Naive thymus-derived CD4-positive, alpha-beta T cell (primary cell): ENCODE data around the gene EVA1B. TPM values are rescaled to one million over a fixed set of nuclear protein-coding genes. Genes with fewer than 3 reads are reported as not detected.

ENCODE experiments used
- ATAC-seq: fragments of 150-1000 bp; cut with Tn5 transposase; 2 replicates; pipeline ENCODE4 v1.10.0; 2021; ENCODE audit warnings: mild to moderate bottlenecking, moderate library complexity
- CTCF ChIA-PET: fragments of 350-600 bp; sonication (Branson Sonifier 250); formaldehyde crosslinking; loops from one replicate; lab custom pipeline; 2021; ENCODE audit warnings: antibody characterized with exemption; lab: Charles Lee
- POLR2A ChIA-PET: fragments of 350-600 bp; sonication (Branson Sonifier 250); formaldehyde crosslinking; loops from one replicate; lab custom pipeline; 2021; ENCODE audit warnings: antibody characterized with exemption, inconsistent platforms; lab: Charles Lee
- DNase-seq, 9 donors: peaks; one replicate each; pipeline versions ENCODE4 v3.0.0 to v3.0.0-alpha.2; 2020 to 2022; ENCODE audit warnings: mixed read lengths in 1 of 9
- H3K27ac ChIP-seq: one replicate; pipeline ENCODE4 v1.7.0; 2013; ENCODE audit warnings: mild to moderate bottlenecking, low read depth, low read length, moderate library complexity
- H3K27me3 ChIP-seq, 2 donors: one replicate each; pipeline ENCODE4 v1.7.0; 2013; ENCODE audit warnings: low read length in 2 of 2, mild to moderate bottlenecking in 2 of 2, moderate library complexity in 2 of 2; ENCODE audit not compliant: control insufficient read depth in 2 of 2, insufficient read depth in 2 of 2
- H3K36me3 ChIP-seq, 3 experiments: 1 replicate in 2 of 3; 2 replicates in 1 of 3; pipeline ENCODE4 v1.7.0; 2013; ENCODE audit warnings: low read length in 3 of 3, mild to moderate bottlenecking in 3 of 3, moderate library complexity in 1 of 3; ENCODE audit not compliant: insufficient read depth in 3 of 3, control insufficient read depth in 2 of 3
- H3K4me1 ChIP-seq, 2 donors: one replicate each; pipeline ENCODE4 v1.7.0; 2013; ENCODE audit warnings: low read length in 2 of 2, mild to moderate bottlenecking in 2 of 2, moderate library complexity in 1 of 2; ENCODE audit not compliant: control insufficient read depth in 2 of 2, insufficient read depth in 2 of 2
- H3K4me3 ChIP-seq: 2 replicates; pipeline ENCODE4 v1.7.0; 2013; ENCODE audit warnings: mild to moderate bottlenecking, low read length
- H3K9me3 ChIP-seq, 3 experiments: 1 replicate in 2 of 3; 2 replicates in 1 of 3; pipeline ENCODE4 v1.7.0; 2013; ENCODE audit warnings: low read length in 3 of 3; ENCODE audit not compliant: control insufficient read depth in 2 of 3
- H3K27ac Mint-ChIP-seq, 9 donors: one replicate each; pipeline ENCODE4 v1.8.0; 2020 to 2022; ENCODE audit warnings: mixed read lengths in 9 of 9, mild to moderate bottlenecking in 8 of 9, moderate library complexity in 5 of 9, inconsistent platforms in 2 of 9
- H3K27me3 Mint-ChIP-seq, 5 donors: one replicate each; pipeline ENCODE4 v1.8.0; 2021 to 2022; ENCODE audit warnings: mixed read lengths in 5 of 5, mild to moderate bottlenecking in 1 of 5
- H3K36me3 Mint-ChIP-seq, 5 donors: one replicate each; pipeline ENCODE4 v1.8.0; 2020 to 2022; ENCODE audit warnings: mixed read lengths in 5 of 5, mild to moderate bottlenecking in 3 of 5, inconsistent platforms in 1 of 5
- H3K4me1 Mint-ChIP-seq, 7 donors: one replicate each; pipeline ENCODE4 v1.8.0; 2020 to 2022; ENCODE audit warnings: mixed read lengths in 7 of 7, mild to moderate bottlenecking in 3 of 7, inconsistent platforms in 1 of 7
- H3K4me3 Mint-ChIP-seq, 10 donors: one replicate each; pipeline ENCODE4 v1.8.0; 2020 to 2022; ENCODE audit warnings: mild to moderate bottlenecking in 10 of 10, mixed read lengths in 10 of 10, moderate library complexity in 6 of 10, inconsistent platforms in 2 of 10
- H3K9me3 Mint-ChIP-seq, 11 donors: one replicate each; pipeline ENCODE4 v1.8.0; 2020 to 2022; ENCODE audit warnings: mixed read lengths in 11 of 11, mild to moderate bottlenecking in 4 of 11, inconsistent platforms in 1 of 11, moderate library complexity in 1 of 11
- intact Hi-C, 2 donors: fragments of 100-400 bp; cut with micrococcal nuclease; formaldehyde crosslinking; loops; one replicate each; pipeline ENCODE4 v1.15.1; 2023
- polyA plus RNA-seq, 2 donors: library from polyadenylated mRNA; unstranded; fragments of 300-500 nt; fragmentation: Illumina TruSeq; gene quantifications; one replicate each; pipeline ENCODE4 v1.2.3, GENCODE V29; 2021
- total RNA-seq, 6 experiments: library from RNA in 5 of 6; stranded (reverse) in 5 of 6; gene quantifications; 1 replicate in 5 of 6; 2 replicates in 1 of 6; pipeline ENCODE4 v1.2.3 and lab custom pipeline; 2021 to 2026

EVA1B gene
- total and polyA plus RNA-seq, 7 experiments from 2014 or later = 0.43 to 12.5 (median 1.5) TPM

GRCh38 chr1:36343651-36344394, 20.4 kb upstream of the EVA1B start:
- Histone ChIP-seq H3K36me3 (peaks cover 6 to 79% (median 16%) of the 10 kb centered on the region in 3 experiments), H3K27ac (no peak overlapping the region), H3K9me3 (no peaks in the 10 kb centered on the region), H3K4me1 (peaks cover 0 to 8% of the 10 kb centered on the region in 2 donors), H3K4me3 (no peak overlapping the region), H3K27me3 (no peaks in the 10 kb centered on the region)
- DNase-seq (no peak), ATAC-seq (no peak)
- Mint-ChIP-seq H3K9me3 (no peaks in the 10 kb centered on the region), H3K27me3 (no peaks in the 10 kb centered on the region), H3K27ac (peak overlapping the region in 3 of 9 donors; percentile 19 to 67 (median 61)), H3K4me1 (peaks cover 0 to 39% (median 19%) of the 10 kb centered on the region in 7 donors), H3K36me3 (peaks cover 0 to 50% (median 15%) of the 10 kb centered on the region in 5 donors), H3K4me3 (no peak overlapping the region)
- ChIA-PET CTCF (interaction anchor here (0.8 to 7.6 kb wide), 11 partner anchors 13 to 212 kb away, joined by 3 to 176 read pairs (median 9); partner anchors contain the start of genes LSM10 and STK40), POLR2A (interaction anchor here (1.0 to 3.4 kb wide), 7 partner anchors 16 to 75 kb away, joined by 3 to 49 read pairs (median 10); partner anchors contain the start of genes LSM10 and STK40)
- intact Hi-C loops = no loop called here

GRCh38 chr1:36342426-36343185, 19.2 kb upstream of the EVA1B start:
- Histone ChIP-seq H3K4me1 (peaks cover 0 to 8% of the 10 kb centered on the region in 2 donors), H3K4me3 (no peak overlapping the region), H3K27ac (no peak overlapping the region), H3K9me3 (no peaks in the 10 kb centered on the region), H3K27me3 (no peaks in the 10 kb centered on the region), H3K36me3 (peaks cover 0 to 68% (median 10%) of the 10 kb centered on the region in 3 experiments)
- POLR2A ChIA-PET = interaction anchor here (0.8 to 3.4 kb wide), 13 partner anchors 10 to 79 kb away, joined by 3 to 49 read pairs (median 4); partner anchors contain the start of genes LSM10 and STK40
- no peak overlapping the region for H3K4me3 Mint-ChIP-seq
- peaks cover 0 to 42% (median 9%) of the 10 kb centered on the region in 5 donors for H3K36me3 Mint-ChIP-seq
- ATAC-seq (peak; percentile 86), DNase-seq (peak; percentile 47 to 72 (median 58))
- peaks cover 6 to 40% (median 28%) of the 10 kb centered on the region in 7 donors for H3K4me1 Mint-ChIP-seq
- CTCF ChIA-PET = interaction anchor here (0.5 to 7.6 kb wide), 24 partner anchors 9 to 213 kb away, joined by 3 to 176 read pairs (median 6); partner anchors contain the start of genes EVA1B, LSM10, SH3D21 and STK40
- intact Hi-C loops = loop anchor here (1.0 kb wide), 3 partner anchors 27 to 78 kb away; no protein-coding TSS in a partner anchor
- H3K27me3 Mint-ChIP-seq = no peaks in the 10 kb centered on the region
- peak overlapping the region in 6 of 9 donors; percentile 32 to 86 (median 71) for H3K27ac Mint-ChIP-seq
- no peaks in the 10 kb centered on the region for H3K9me3 Mint-ChIP-seq

- intact Hi-C loops = loop anchor here (1.0 kb wide), 3 partner anchors 28 to 79 kb away; no protein-coding TSS in a partner anchor
- H3K4me1 Mint-ChIP-seq = peaks cover 6 to 40% (median 28%) of the 10 kb centered on the region in 7 donors
- POLR2A ChIA-PET = interaction anchor here (1.0 to 3.4 kb wide), 9 partner anchors 11 to 77 kb away, joined by 3 to 49 read pairs (median 5); partner anchors contain the start of genes LSM10 and STK40
- DNase-seq (no peak), ATAC-seq (no peak)
- no peak overlapping the region for H3K4me3 ChIP-seq
- no peaks in the 10 kb centered on the region for H3K27me3 ChIP-seq
- H3K27ac Mint-ChIP-seq = no peak overlapping the region
- no peaks in the 10 kb centered on the region for H3K9me3 ChIP-seq
- peaks cover 0 to 36% (median 5%) of the 10 kb centered on the region in 5 donors for H3K36me3 Mint-ChIP-seq
- no peaks in the 10 kb centered on the region for H3K9me3 Mint-ChIP-seq
- no peak overlapping the region for H3K27ac ChIP-seq
- no peak overlapping the region for H3K4me3 Mint-ChIP-seq
- no peaks in the 10 kb centered on the region for H3K27me3 Mint-ChIP-seq
- H3K36me3 ChIP-seq = peaks cover 0 to 61% (median 10%) of the 10 kb centered on the region in 3 experiments
- CTCF ChIA-PET = interaction anchor here (0.5 to 7.6 kb wide), 19 partner anchors 9 to 208 kb away, joined by 3 to 176 read pairs (median 9); partner anchors contain the start of genes EVA1B, SH3D21, STK40 and TRAPPC3
- peaks cover 0 to 8% of the 10 kb centered on the region in 2 donors for H3K4me1 ChIP-seq
These were observed 18.3 kb upstream of the EVA1B start for GRCh38 chr1:36341626-36342320.

GRCh38 chr1:36339615-36340014, 16.2 kb upstream of the EVA1B start:
- Histone ChIP-seq H3K4me3 (no peak overlapping the region), H3K9me3 (no peaks in the 10 kb centered on the region), H3K4me1 (peaks cover 0 to 8% of the 10 kb centered on the region in 2 donors), H3K36me3 (peaks cover 0 to 43% (median 6%) of the 10 kb centered on the region in 3 experiments), H3K27me3 (no peaks in the 10 kb centered on the region), H3K27ac (no peak overlapping the region)
- Mint-ChIP-seq H3K36me3 (peaks cover 0 to 26% (median 5%) of the 10 kb centered on the region in 5 donors), H3K9me3 (no peaks in the 10 kb centered on the region), H3K4me1 (peaks cover 6 to 36% (median 24%) of the 10 kb centered on the region in 7 donors), H3K4me3 (no peak overlapping the region), H3K27ac (peak overlapping the region in 1 of 9 donors; percentile 55), H3K27me3 (no peaks in the 10 kb centered on the region)
- ChIA-PET POLR2A (no interaction called here), CTCF (interaction anchor here (1.4 to 7.6 kb wide), 2 partner anchors 28 to 82 kb away, joined by 3 to 176 read pairs; no protein-coding TSS in a partner anchor)
- no peak for DNase-seq
- intact Hi-C loops = no loop called here
- no peak for ATAC-seq

GRCh38 chr1:36339215-36339614, 15.8 kb upstream of the EVA1B start:
- no peak overlapping the region for H3K4me3 ChIP-seq
- DNase-seq = no peak
- Mint-ChIP-seq H3K9me3 (no peaks in the 10 kb centered on the region), H3K36me3 (peaks cover 0 to 22% (median 5%) of the 10 kb centered on the region in 5 donors), H3K27ac (peak overlapping the region in 1 of 9 donors; percentile 55), H3K4me1 (peaks cover 6 to 36% (median 23%) of the 10 kb centered on the region in 7 donors), H3K4me3 (no peak overlapping the region), H3K27me3 (no peaks in the 10 kb centered on the region)
- CTCF ChIA-PET = interaction anchor here (1.4 to 7.6 kb wide), 2 partner anchors 29 to 83 kb away, joined by 3 to 176 read pairs; no protein-coding TSS in a partner anchor
- peaks cover 0 to 39% (median 6%) of the 10 kb centered on the region in 3 experiments for H3K36me3 ChIP-seq
- no peaks in the 10 kb centered on the region for H3K27me3 ChIP-seq
- peaks cover 0 to 8% of the 10 kb centered on the region in 2 donors for H3K4me1 ChIP-seq
- ATAC-seq = no peak
- intact Hi-C loops = no loop called here
- H3K9me3 ChIP-seq = no peaks in the 10 kb centered on the region
- POLR2A ChIA-PET = interaction anchor here (1.0 kb wide), 1 partner anchor 65 kb away, joined by 3 read pairs; no protein-coding TSS in a partner anchor
- no peak overlapping the region for H3K27ac ChIP-seq
